ENCODE data around the gene PRTFDC1. TPM values are rescaled to one million over a fixed set of nuclear protein-coding genes. Genes with fewer than 3 reads are reported as not detected.

PRTFDC1 gene
- total RNA-seq, 1 donor from 2014 or later: 9.6 TPM

- DNase-seq (ENCODE audit: low read depth): no peak
- TF ChIP-seq CTCF (IDR thresholded peaks at IDR 0.05; ENCODE audit: insufficient read depth, low read length, poor library complexity, severe bottlenecking): no peak
- H3K36me3 ChIP-seq (ENCODE audit: control insufficient read depth, insufficient read depth, low read length): no peaks in the 10 kb centered on the region
- H3K4me3 ChIP-seq (ENCODE audit: low read depth, low read length): no peak overlapping the region
- H3K27me3 ChIP-seq (ENCODE audit: control insufficient read depth, insufficient read depth, low read length): no peaks in the 10 kb centered on the region
Observed at GRCh38 chr10:24950439-24950838, 2.0 kb downstream of the PRTFDC1 start.

GRCh38 chr10:24949616-24950015 is 2.8 kb downstream of the PRTFDC1 start:
- no peak overlapping the region for H3K4me3 ChIP-seq (ENCODE audit: low read depth, low read length)
- no peak for DNase-seq (ENCODE audit: low read depth)
- TF ChIP-seq CTCF (IDR thresholded peaks at IDR 0.05; ENCODE audit: insufficient read depth, low read length, poor library complexity, severe bottlenecking): no peak
- H3K36me3 ChIP-seq (ENCODE audit: control insufficient read depth, insufficient read depth, low read length): no peaks in the 10 kb centered on the region
- H3K27me3 ChIP-seq (ENCODE audit: control insufficient read depth, insufficient read depth, low read length): no peaks in the 10 kb centered on the region

- Histone ChIP-seq H3K27me3 (ENCODE audit: control insufficient read depth, insufficient read depth, low read length) (no peaks in the 10 kb centered on the region), H3K36me3 (ENCODE audit: control insufficient read depth, insufficient read depth, low read length) (no peaks in the 10 kb centered on the region), H3K4me3 (ENCODE audit: low read depth, low read length) (no peak overlapping the region)
- TF ChIP-seq CTCF (IDR thresholded peaks at IDR 0.05; ENCODE audit: insufficient read depth, low read length, poor library complexity, severe bottlenecking): no peak
- no peak for DNase-seq (ENCODE audit: low read depth)
Observed at GRCh38 chr10:24947304-24948097, 4.9 kb downstream of the PRTFDC1 start.

GRCh38 chr10:24944512-24945255 is 7.7 kb downstream of the PRTFDC1 start:
- DNase-seq (ENCODE audit: low read depth): no peak
- no peaks in the 10 kb centered on the region for H3K36me3 ChIP-seq (ENCODE audit: control insufficient read depth, insufficient read depth, low read length)

GRCh38 chr10:24938525-24938924 is 13.9 kb downstream of the PRTFDC1 start:
- TF ChIP-seq CTCF (IDR thresholded peaks at IDR 0.05; ENCODE audit: insufficient read depth, low read length, poor library complexity, severe bottlenecking): no peak
- no peak overlapping the region for H3K4me3 ChIP-seq (ENCODE audit: low read depth, low read length)
- no peak for DNase-seq (ENCODE audit: low read depth)
- H3K36me3 ChIP-seq (ENCODE audit: control insufficient read depth, insufficient read depth, low read length): no peaks in the 10 kb centered on the region
- no peaks in the 10 kb centered on the region for H3K27me3 ChIP-seq (ENCODE audit: control insufficient read depth, insufficient read depth, low read length)

More at GRCh38 chr10:24944512-24945255, 7.7 kb downstream of the PRTFDC1 start:
- TF ChIP-seq CTCF (IDR thresholded peaks at IDR 0.05; ENCODE audit: insufficient read depth, low read length, poor library complexity, severe bottlenecking): no peak
- Histone ChIP-seq H3K27me3 (ENCODE audit: control insufficient read depth, insufficient read depth, low read length) (no peaks in the 10 kb centered on the region), H3K4me3 (ENCODE audit: low read depth, low read length) (no peak overlapping the region)
